ENCODE measurements around the gene SGO2.

Gene SGO2

DNA sequence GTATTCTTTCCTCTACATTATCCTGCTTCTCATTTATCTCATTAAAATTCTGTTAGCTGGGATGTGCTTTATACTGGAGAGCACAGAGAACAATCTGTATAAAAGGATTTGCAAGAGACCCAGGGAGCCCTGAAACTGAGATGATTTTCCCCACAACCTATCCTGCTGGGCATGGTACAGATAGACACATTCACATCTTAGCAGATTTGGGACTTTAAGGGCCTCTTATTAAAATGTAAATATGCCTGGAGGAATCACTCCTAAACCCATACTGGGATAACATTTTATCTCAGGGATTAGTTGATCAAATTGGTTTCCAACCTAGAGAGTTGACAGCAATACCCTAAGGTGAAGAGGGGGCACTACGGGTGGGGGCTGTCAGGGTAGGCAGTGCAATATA lies 105.3 kb downstream of the SGO2 start:
- no CpG with 5 or more reads among the region's 1 CpG for WGBS, 2 donors (ENCODE audit: extremely low coverage in 2 of 2, insufficient read length in 2 of 2, insufficient replicate concordance in 1 of 2)
- Histone ChIP-seq H2BK15ac (ENCODE audit: low read length) (no peak overlapping the region), H3K9ac (ENCODE audit: low read depth, low read length, poor library complexity) (no peak overlapping the region), H2AFZ (ENCODE audit: low read length) (no peak overlapping the region), H3K4me3 (ENCODE audit: low read length in 2 of 2) (no peak overlapping the region), H3K79me1 (ENCODE audit: low read depth, low read length) (no peaks in the 10 kb centered on the region), H3K14ac (ENCODE audit: low read length) (no peak overlapping the region), H3K4ac (ENCODE audit: low read length) (no peak overlapping the region), H3K27ac (replicated peaks; ENCODE audit: low read length) (no peak overlapping the region), H2AK5ac (ENCODE audit: low read depth, low read length) (no peak overlapping the region), H3K4me1 (ENCODE audit: control insufficient read depth in 2 of 2, insufficient read depth in 1 of 2, low read depth in 1 of 2, low read length in 2 of 2) (peaks cover 0 to 2% of the 10 kb centered on the region in 2 donors), H3K9me3 (replicated peaks in 1 of 2; ENCODE audit: control insufficient read depth in 2 of 2, insufficient read depth in 1 of 2, low read depth in 1 of 2, low read length in 2 of 2) (no peaks in the 10 kb centered on the region), H2BK120ac (ENCODE audit: low read depth, low read length) (no peak overlapping the region), H3K27me3 (ENCODE audit: control insufficient read depth in 3 of 3, insufficient read depth in 3 of 3, low read depth in 1 of 3, low read length in 3 of 3) (peaks cover 0 to 13% (median 0%) of the 10 kb centered on the region in 3 experiments), H3K18ac (ENCODE audit: low read length) (no peak overlapping the region), H4K91ac (ENCODE audit: low read depth, low read length, poor library complexity) (no peak overlapping the region), H2BK12ac (ENCODE audit: low read length) (no peak overlapping the region), H4K8ac (ENCODE audit: low read depth, low read length) (no peak overlapping the region), H2BK5ac (ENCODE audit: low read length) (no peak overlapping the region), H3K4me2 (ENCODE audit: insufficient read depth, low read length, poor library complexity, severe bottlenecking) (no peak overlapping the region), H3K23ac (ENCODE audit: low read depth, low read length, poor library complexity) (no peak overlapping the region), H3K36me3 (replicated peaks in 1 of 2; ENCODE audit: control insufficient read depth in 2 of 2, insufficient read depth in 2 of 2, low read length in 2 of 2) (no peaks in the 10 kb centered on the region)
- no peak for DNase-seq (ENCODE audit: low spot score)

Measured in neuronal stem cell (in vitro differentiated cells).